GM23338 (cell line): Measurements from ENCODE around the gene ZDHHC13. TPM values are rescaled to one million over a fixed set of nuclear protein-coding genes. Genes with fewer than 3 reads are reported as not detected.

Experiments
- ATAC-seq: fragments of 200-7000 bp; cut with Tn5 transposase; 3 replicates; pipeline ENCODE4 v1.9.1; 2020
- DNase-seq: peaks from one replicate; pipeline ENCODE4 v3.0.0-alpha.2; 2015; ENCODE audit warnings: low spot score
- H2AFZ ChIP-seq: fragments of 200-600 bp; sonication (generic); 2 replicates; pipeline ENCODE4 v1.8.0; 2016; ENCODE audit warnings: antibody characterized with exemption, mild to moderate bottlenecking, moderate library complexity
- H3F3A ChIP-seq: fragments of 200-600 bp; sonication (generic); replicated peaks from 2 replicates; pipeline ENCODE4 v1.8.0; 2017; ENCODE audit warnings: antibody characterized with exemption, mixed run types, low read depth
- H3K27ac ChIP-seq: fragments of 200-600 bp; sonication (generic); 2 replicates; pipeline ENCODE4 v1.6.1; 2016; ENCODE audit warnings: low read depth
- H3K27me3 ChIP-seq: fragments of 200-600 bp; sonication (generic); 2 replicates; pipeline ENCODE4 v1.8.0; 2016; ENCODE audit warnings: mild to moderate bottlenecking, mixed run types, moderate library complexity; ENCODE audit not compliant: insufficient read depth
- H3K36me3 ChIP-seq: fragments of 200-600 bp; sonication (generic); 2 replicates; pipeline ENCODE4 v1.8.0; 2016; ENCODE audit warnings: mild to moderate bottlenecking; ENCODE audit not compliant: insufficient read depth
- H3K4me1 ChIP-seq: fragments of 200-600 bp; sonication (generic); 2 replicates; pipeline ENCODE4 v1.8.0; 2016; ENCODE audit warnings: mild to moderate bottlenecking, moderate library complexity; ENCODE audit not compliant: insufficient read depth
- H3K4me2 ChIP-seq: fragments of 200-600 bp; sonication (generic); 2 replicates; pipeline ENCODE4 v1.7.1; 2017; ENCODE audit warnings: mixed run types
- H3K4me3 ChIP-seq: fragments of 200-600 bp; sonication (generic); 2 replicates; pipeline ENCODE4 v1.6.1; 2016; ENCODE audit warnings: mixed run types
- H3K79me2 ChIP-seq: fragments of 200-600 bp; sonication (generic); replicated peaks from 2 replicates; pipeline ENCODE4 v1.8.0; 2017; ENCODE audit warnings: mild to moderate bottlenecking; ENCODE audit not compliant: insufficient read depth
- H3K9me2 ChIP-seq: fragments of 200-600 bp; sonication (generic); 2 replicates; pipeline ENCODE4 v1.8.0; 2017; ENCODE audit not compliant: insufficient read depth
- H4K20me1 ChIP-seq: fragments of 200-600 bp; sonication (generic); replicated peaks from 2 replicates; pipeline ENCODE4 v1.8.0; 2017; ENCODE audit warnings: mild to moderate bottlenecking; ENCODE audit not compliant: insufficient read depth
- H3K27ac Mint-ChIP-seq: 2 replicates; pipeline ENCODE4 v1.8.0; 2020; ENCODE audit warnings: inconsistent platforms, mild to moderate bottlenecking, moderate library complexity, mixed read lengths
- H3K27me3 Mint-ChIP-seq: 3 replicates; pipeline ENCODE4 v1.8.0; 2022; ENCODE audit warnings: low read depth, mild to moderate bottlenecking, moderate library complexity, mixed read lengths, inconsistent platforms; ENCODE audit not compliant: insufficient read depth, poor library complexity
- H3K36me3 Mint-ChIP-seq: 3 replicates; pipeline ENCODE4 v1.8.0; 2021; ENCODE audit warnings: low read depth, mild to moderate bottlenecking, inconsistent platforms, moderate library complexity, mixed read lengths
- H3K4me1 Mint-ChIP-seq: 3 replicates; pipeline ENCODE4 v1.8.0; 2020; ENCODE audit warnings: mild to moderate bottlenecking, inconsistent platforms, mixed read lengths
- H3K4me3 Mint-ChIP-seq: 3 replicates; pipeline ENCODE4 v1.8.0; 2021; ENCODE audit warnings: moderate library complexity, mild to moderate bottlenecking, inconsistent platforms, mixed read lengths
- H3K9me3 Mint-ChIP-seq: 3 replicates; pipeline ENCODE4 v1.8.0; 2020; ENCODE audit warnings: moderate library complexity, mild to moderate bottlenecking, inconsistent platforms, mixed read lengths
- EZH2 ChIP-seq: fragments of 200-600 bp; sonication (generic); IDR thresholded peaks from one replicate; pipeline ENCODE4 v1.8.0; 2017; ENCODE audit warnings: antibody characterized with exemption, mild to moderate bottlenecking, low read depth; ENCODE audit not compliant: unreplicated experiment
- EZH2phosphoT487 ChIP-seq: fragments of 200-600 bp; sonication (generic); IDR thresholded peaks from one replicate; pipeline ENCODE4 v1.8.1; 2018; ENCODE audit warnings: antibody characterized with exemption; ENCODE audit not compliant: unreplicated experiment
- JUNB ChIP-seq: IDR thresholded peaks from one replicate; pipeline ENCODE4 v1.6.1; 2016; ENCODE audit warnings: antibody characterized with exemption; ENCODE audit not compliant: unreplicated experiment
- NANOG ChIP-seq: IDR thresholded peaks from 2 replicates; pipeline ENCODE4 v1.6.1; 2016; ENCODE audit warnings: antibody characterized with exemption, borderline replicate concordance
- POLR2AphosphoS5 ChIP-seq: IDR thresholded peaks from 2 replicates; pipeline ENCODE4 v1.6.1; 2016; ENCODE audit warnings: antibody characterized with exemption, low read depth
- STAT1 ChIP-seq: IDR thresholded peaks from one replicate; pipeline ENCODE4 v1.6.1; 2016; ENCODE audit warnings: antibody characterized with exemption; ENCODE audit not compliant: unreplicated experiment
- ZNF331 ChIP-seq: fragments of 250-450 bp; sonication (Bioruptor Pico); IDR thresholded peaks from 2 replicates; pipeline ENCODE4 v1.5.0; 2020; ENCODE audit warnings: low read depth, mild to moderate bottlenecking, moderate library complexity
- polyA plus RNA-seq: library from polyadenylated mRNA; unstranded; fragments of >200 nt; fragmentation: Nextera tagmentation; extraction: Ambion mirVana; gene quantifications from 2 replicates; pipeline ENCODE4 v1.2.1, GENCODE V29; 2016
- total RNA-seq: library from RNA; depleted of rRNA; stranded (reverse); fragments of >200 nt; shearing (Covaris generic); gene quantifications from 2 replicates; pipeline ENCODE4 v1.2.3, GENCODE V29; 2014
- TF ChIP-seq, protein P1 (sequence below): fragments of 250-450 bp; sonication (Bioruptor Pico); IDR thresholded peaks from 2 replicates; pipeline ENCODE4 v1.5.0; 2020; ENCODE audit warnings: mild to moderate bottlenecking, moderate library complexity
- TF ChIP-seq, protein P2 (sequence below), 2 experiments: fragments of 200-600 bp in 1 of 2; sonication (generic) in 1 of 2; conservative IDR thresholded peaks; 2 replicates each; pipeline versions ENCODE4 v1.5.1 to v1.6.1; 2016 to 2017; ENCODE audit warnings: antibody characterized with exemption in 2 of 2, low read depth in 2 of 2, mild to moderate bottlenecking in 2 of 2, moderate library complexity in 1 of 2
- TF ChIP-seq, protein P3 (sequence below): IDR thresholded peaks from 2 replicates; pipeline ENCODE4 v1.6.1; 2016; ENCODE audit warnings: antibody characterized with exemption
- TF ChIP-seq, protein P4 (sequence below): IDR thresholded peaks from one replicate; pipeline ENCODE4 v1.6.1; 2018; ENCODE audit warnings: antibody characterized with exemption; ENCODE audit not compliant: unreplicated experiment

ZDHHC13 gene
- total and polyA plus RNA-seq, 2 experiments from 2014 or later = 21.0 to 27.7 TPM

DNA sequence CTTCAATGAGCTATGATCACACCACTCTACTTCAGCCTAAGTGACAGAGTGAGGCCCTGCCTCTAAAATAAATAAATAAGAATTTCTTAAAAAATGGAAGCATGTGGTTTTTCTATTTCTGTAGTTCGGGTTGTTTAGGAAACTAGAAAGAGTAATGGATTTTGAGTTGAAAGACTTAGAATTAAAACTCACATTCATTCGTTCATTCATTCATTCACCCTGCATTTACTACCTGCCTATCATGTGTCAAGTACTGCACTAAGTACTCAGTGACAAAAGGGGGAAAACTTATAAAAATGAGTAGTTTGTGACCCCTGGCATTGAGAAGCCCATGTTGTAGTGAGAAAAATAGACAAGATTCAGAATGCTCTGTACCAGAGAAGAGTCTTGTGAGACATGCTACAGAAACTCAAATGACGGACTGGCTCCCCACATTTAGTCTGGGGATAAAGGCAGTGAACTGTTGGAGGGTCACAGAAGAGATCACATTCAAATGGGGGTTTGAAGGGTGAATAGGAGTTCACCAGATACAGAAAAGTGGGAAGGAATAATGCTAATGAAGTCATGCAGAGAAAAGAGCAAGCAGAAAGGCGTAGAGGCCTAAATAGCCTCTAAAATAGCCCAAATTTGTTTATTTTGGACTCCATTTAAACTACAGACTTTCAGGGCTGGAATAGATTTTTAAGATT lies 77.8 kb downstream of the ZDHHC13 start:
- no peaks in the 10 kb centered on the region for H3K27me3 ChIP-seq
- Mint-ChIP-seq H3K4me1 (peaks cover 2% of the 10 kb centered on the region; the same call in 1 of the 3 replicates), H3K4me3 (no peak overlapping the region), H3K27ac (no peak overlapping the region), H3K27me3 (no peaks in the 10 kb centered on the region), H3K36me3 (no peaks in the 10 kb centered on the region), H3K9me3 (no peaks in the 10 kb centered on the region; the same call in 2 of the 3 replicates)
- no peaks in the 10 kb centered on the region for H3K79me2 ChIP-seq
- no peak overlapping the region for H3K4me2 ChIP-seq
- H3K36me3 ChIP-seq = no peaks in the 10 kb centered on the region
- H3K27ac ChIP-seq = no peak overlapping the region
- H4K20me1 ChIP-seq = no peaks in the 10 kb centered on the region
- TF ChIP-seq EZH2phosphoT487 (no peak), NANOG (no peak), EZH2 (no peak), STAT1 (no peak), JUNB (no peak), POLR2AphosphoS5 (no peak), ZNF331 (CRISPR knock-in tag) (no peak)
- TF ChIP-seq, protein P1, sequence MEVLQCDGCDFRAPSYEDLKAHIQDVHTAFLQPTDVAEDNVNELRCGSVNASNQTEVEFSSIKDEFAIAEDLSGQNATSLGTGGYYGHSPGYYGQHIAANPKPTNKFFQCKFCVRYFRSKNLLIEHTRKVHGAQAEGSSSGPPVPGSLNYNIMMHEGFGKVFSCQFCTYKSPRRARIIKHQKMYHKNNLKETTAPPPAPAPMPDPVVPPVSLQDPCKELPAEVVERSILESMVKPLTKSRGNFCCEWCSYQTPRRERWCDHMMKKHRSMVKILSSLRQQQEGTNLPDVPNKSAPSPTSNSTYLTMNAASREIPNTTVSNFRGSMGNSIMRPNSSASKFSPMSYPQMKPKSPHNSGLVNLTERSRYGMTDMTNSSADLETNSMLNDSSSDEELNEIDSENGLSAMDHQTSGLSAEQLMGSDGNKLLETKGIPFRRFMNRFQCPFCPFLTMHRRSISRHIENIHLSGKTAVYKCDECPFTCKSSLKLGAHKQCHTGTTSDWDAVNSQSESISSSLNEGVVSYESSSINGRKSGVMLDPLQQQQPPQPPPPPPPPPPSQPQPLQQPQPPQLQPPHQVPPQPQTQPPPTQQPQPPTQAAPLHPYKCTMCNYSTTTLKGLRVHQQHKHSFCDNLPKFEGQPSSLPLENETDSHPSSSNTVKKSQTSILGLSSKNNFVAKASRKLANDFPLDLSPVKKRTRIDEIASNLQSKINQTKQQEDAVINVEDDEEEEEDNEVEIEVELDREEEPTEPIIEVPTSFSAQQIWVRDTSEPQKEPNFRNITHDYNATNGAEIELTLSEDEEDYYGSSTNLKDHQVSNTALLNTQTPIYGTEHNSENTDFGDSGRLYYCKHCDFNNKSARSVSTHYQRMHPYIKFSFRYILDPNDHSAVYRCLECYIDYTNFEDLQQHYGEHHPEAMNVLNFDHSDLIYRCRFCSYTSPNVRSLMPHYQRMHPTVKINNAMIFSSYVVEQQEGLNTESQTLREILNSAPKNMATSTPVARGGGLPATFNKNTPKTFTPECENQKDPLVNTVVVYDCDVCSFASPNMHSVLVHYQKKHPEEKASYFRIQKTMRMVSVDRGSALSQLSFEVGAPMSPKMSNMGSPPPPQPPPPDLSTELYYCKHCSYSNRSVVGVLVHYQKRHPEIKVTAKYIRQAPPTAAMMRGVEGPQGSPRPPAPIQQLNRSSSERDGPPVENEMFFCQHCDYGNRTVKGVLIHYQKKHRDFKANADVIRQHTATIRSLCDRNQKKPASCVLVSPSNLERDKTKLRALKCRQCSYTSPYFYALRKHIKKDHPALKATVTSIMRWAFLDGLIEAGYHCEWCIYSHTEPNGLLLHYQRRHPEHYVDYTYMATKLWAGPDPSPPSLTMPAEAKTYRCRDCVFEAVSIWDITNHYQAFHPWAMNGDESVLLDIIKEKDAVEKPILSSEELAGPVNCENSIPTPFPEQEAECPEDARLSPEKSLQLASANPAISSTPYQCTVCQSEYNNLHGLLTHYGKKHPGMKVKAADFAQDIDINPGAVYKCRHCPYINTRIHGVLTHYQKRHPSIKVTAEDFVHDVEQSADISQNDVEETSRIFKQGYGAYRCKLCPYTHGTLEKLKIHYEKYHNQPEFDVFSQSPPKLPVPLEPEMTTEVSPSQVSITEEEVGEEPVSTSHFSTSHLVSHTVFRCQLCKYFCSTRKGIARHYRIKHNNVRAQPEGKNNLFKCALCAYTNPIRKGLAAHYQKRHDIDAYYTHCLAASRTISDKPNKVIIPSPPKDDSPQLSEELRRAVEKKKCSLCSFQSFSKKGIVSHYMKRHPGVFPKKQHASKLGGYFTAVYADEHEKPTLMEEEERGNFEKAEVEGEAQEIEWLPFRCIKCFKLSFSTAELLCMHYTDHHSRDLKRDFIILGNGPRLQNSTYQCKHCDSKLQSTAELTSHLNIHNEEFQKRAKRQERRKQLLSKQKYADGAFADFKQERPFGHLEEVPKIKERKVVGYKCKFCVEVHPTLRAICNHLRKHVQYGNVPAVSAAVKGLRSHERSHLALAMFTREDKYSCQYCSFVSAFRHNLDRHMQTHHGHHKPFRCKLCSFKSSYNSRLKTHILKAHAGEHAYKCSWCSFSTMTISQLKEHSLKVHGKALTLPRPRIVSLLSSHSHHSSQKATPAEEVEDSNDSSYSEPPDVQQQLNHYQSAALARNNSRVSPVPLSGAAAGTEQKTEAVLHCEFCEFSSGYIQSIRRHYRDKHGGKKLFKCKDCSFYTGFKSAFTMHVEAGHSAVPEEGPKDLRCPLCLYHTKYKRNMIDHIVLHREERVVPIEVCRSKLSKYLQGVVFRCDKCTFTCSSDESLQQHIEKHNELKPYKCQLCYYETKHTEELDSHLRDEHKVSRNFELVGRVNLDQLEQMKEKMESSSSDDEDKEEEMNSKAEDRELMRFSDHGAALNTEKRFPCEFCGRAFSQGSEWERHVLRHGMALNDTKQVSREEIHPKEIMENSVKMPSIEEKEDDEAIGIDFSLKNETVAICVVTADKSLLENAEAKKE (CRISPR knock-in tag) = no peak
- TF ChIP-seq, protein P2, sequence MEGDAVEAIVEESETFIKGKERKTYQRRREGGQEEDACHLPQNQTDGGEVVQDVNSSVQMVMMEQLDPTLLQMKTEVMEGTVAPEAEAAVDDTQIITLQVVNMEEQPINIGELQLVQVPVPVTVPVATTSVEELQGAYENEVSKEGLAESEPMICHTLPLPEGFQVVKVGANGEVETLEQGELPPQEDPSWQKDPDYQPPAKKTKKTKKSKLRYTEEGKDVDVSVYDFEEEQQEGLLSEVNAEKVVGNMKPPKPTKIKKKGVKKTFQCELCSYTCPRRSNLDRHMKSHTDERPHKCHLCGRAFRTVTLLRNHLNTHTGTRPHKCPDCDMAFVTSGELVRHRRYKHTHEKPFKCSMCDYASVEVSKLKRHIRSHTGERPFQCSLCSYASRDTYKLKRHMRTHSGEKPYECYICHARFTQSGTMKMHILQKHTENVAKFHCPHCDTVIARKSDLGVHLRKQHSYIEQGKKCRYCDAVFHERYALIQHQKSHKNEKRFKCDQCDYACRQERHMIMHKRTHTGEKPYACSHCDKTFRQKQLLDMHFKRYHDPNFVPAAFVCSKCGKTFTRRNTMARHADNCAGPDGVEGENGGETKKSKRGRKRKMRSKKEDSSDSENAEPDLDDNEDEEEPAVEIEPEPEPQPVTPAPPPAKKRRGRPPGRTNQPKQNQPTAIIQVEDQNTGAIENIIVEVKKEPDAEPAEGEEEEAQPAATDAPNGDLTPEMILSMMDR (conservative IDR thresholded peaks at IDR 0.05; ENCODE audit: low read depth in 2 of 2) = no peak
- TF ChIP-seq, protein P3, sequence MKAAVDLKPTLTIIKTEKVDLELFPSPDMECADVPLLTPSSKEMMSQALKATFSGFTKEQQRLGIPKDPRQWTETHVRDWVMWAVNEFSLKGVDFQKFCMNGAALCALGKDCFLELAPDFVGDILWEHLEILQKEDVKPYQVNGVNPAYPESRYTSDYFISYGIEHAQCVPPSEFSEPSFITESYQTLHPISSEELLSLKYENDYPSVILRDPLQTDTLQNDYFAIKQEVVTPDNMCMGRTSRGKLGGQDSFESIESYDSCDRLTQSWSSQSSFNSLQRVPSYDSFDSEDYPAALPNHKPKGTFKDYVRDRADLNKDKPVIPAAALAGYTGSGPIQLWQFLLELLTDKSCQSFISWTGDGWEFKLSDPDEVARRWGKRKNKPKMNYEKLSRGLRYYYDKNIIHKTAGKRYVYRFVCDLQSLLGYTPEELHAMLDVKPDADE = no peak
- TF ChIP-seq, protein P4, sequence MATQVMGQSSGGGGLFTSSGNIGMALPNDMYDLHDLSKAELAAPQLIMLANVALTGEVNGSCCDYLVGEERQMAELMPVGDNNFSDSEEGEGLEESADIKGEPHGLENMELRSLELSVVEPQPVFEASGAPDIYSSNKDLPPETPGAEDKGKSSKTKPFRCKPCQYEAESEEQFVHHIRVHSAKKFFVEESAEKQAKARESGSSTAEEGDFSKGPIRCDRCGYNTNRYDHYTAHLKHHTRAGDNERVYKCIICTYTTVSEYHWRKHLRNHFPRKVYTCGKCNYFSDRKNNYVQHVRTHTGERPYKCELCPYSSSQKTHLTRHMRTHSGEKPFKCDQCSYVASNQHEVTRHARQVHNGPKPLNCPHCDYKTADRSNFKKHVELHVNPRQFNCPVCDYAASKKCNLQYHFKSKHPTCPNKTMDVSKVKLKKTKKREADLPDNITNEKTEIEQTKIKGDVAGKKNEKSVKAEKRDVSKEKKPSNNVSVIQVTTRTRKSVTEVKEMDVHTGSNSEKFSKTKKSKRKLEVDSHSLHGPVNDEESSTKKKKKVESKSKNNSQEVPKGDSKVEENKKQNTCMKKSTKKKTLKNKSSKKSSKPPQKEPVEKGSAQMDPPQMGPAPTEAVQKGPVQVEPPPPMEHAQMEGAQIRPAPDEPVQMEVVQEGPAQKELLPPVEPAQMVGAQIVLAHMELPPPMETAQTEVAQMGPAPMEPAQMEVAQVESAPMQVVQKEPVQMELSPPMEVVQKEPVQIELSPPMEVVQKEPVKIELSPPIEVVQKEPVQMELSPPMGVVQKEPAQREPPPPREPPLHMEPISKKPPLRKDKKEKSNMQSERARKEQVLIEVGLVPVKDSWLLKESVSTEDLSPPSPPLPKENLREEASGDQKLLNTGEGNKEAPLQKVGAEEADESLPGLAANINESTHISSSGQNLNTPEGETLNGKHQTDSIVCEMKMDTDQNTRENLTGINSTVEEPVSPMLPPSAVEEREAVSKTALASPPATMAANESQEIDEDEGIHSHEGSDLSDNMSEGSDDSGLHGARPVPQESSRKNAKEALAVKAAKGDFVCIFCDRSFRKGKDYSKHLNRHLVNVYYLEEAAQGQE = no peak
- H3K4me1 ChIP-seq = no peaks in the 10 kb centered on the region
- DNase-seq (no peak), ATAC-seq (no peak)
- H3K9me2 ChIP-seq = no peaks in the 10 kb centered on the region
- H3F3A ChIP-seq = no peaks in the 10 kb centered on the region
- no peak overlapping the region for H3K4me3 ChIP-seq
- no peak overlapping the region for H2AFZ ChIP-seq
